Neural crest cell (in vitro differentiated cells): Measurements from ENCODE around the gene IQCN. TPM values are rescaled to one million over a fixed set of nuclear protein-coding genes. Genes with fewer than 3 reads are reported as not detected.
A peak's percentile ranks its signal among the peaks of the same experiment; 100 is the strongest.

Experiments used
- DNase-seq: peaks from one replicate; pipeline ENCODE4 v3.0.0; 2021; ENCODE audit warnings: low read depth, mixed read lengths, low spot score
- H3K27ac Mint-ChIP-seq: one replicate; pipeline ENCODE4 v1.8.0; 2021; ENCODE audit warnings: mild to moderate bottlenecking, mixed read lengths; ENCODE audit not compliant: unreplicated experiment
- H3K27me3 Mint-ChIP-seq: 2 replicates; pipeline ENCODE4 v1.8.0; 2021; ENCODE audit warnings: low read depth, mild to moderate bottlenecking, mixed read lengths
- H3K36me3 Mint-ChIP-seq: 2 replicates; pipeline ENCODE4 v1.8.0; 2021; ENCODE audit warnings: low read depth, mild to moderate bottlenecking, mixed read lengths
- H3K4me1 Mint-ChIP-seq: 2 replicates; pipeline ENCODE4 v1.8.0; 2021; ENCODE audit warnings: mixed read lengths
- H3K4me3 Mint-ChIP-seq: one replicate; pipeline ENCODE4 v1.8.0; 2021; ENCODE audit warnings: mild to moderate bottlenecking, mixed read lengths
- H3K9me3 Mint-ChIP-seq: 2 replicates; pipeline ENCODE4 v1.8.0; 2021; ENCODE audit warnings: mixed read lengths
- CTCF ChIP-seq: fragments of 200-600 bp; sonication (generic); conservative IDR thresholded peaks from 2 replicates; pipeline ENCODE4 v1.5.0; 2021; ENCODE audit warnings: antibody characterized with exemption, mild to moderate bottlenecking
- total RNA-seq: library from RNA; stranded (reverse); gene quantifications from 2 replicates; pipeline ENCODE4 v1.2.1, GENCODE V29; 2021

Gene IQCN
- total RNA-seq, 1 donor from 2014 or later = 2.2 TPM

- Mint-ChIP-seq H3K27me3 (peaks cover 3% of the 10 kb centered on the region), H3K4me3 (peak overlapping the region; percentile 91), H3K27ac (no peak overlapping the region), H3K9me3 (no peaks in the 10 kb centered on the region), H3K36me3 (no peaks in the 10 kb centered on the region), H3K4me1 (peaks cover 29% of the 10 kb centered on the region)
- TF ChIP-seq CTCF = no peak
- DNase-seq = peak; percentile 24
Observed at GRCh38 chr19:18292462-18292809, 18.2 kb upstream of the IQCN start.

DNA sequence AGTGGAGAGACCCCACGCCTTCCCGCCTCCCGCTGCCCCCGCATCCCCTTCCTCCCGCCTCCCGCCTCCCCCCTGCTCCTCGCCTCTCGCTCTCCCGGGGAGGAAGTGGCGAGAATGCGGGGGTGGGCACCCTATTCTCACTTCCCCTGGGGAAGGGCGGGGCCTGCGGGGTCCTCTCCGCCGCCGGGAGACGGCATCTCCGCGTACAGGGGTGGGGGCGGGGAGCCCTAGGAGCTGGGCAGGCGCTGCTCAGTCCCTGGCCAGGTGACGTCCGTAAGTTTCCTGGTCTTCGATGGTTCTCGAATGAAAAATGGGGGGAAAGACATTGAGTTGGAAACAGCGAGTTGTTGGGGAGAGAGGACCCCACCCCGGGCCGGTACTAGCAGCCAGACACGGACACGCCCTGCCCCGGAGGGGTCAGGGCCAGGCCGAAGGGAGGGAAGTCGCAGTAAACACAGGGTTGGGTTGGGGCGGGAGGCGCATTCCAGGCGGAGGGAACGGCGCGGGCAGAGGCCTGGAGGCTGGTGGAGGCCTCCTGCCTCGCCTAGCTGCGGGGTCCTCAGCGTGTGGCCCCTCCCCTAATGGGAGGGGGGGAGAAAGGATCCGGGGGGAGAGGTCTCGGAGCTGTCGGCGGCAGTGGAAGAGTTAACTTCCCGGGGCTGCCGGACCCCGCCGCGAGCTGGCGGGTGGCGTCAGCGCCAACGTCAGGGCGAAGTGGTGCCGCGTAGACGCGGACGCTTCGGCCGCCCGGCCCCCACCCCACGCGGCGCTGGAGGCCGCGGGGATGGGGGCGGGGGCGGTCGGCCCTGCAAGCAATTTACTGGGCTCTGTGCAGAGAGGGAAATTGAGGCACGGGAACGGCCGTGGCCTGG is 17.6 kb upstream of the IQCN start:
- H3K27me3 Mint-ChIP-seq = peaks cover 3% of the 10 kb centered on the region
- H3K4me1 Mint-ChIP-seq = peaks cover 27% of the 10 kb centered on the region
- H3K9me3 Mint-ChIP-seq = no peaks in the 10 kb centered on the region
- no peak for TF ChIP-seq CTCF
- peak; percentile 49 for DNase-seq
- H3K27ac Mint-ChIP-seq = peak overlapping the region; percentile 88
- H3K36me3 Mint-ChIP-seq = no peaks in the 10 kb centered on the region
- H3K4me3 Mint-ChIP-seq = peak overlapping the region; percentile 91

GRCh38 chr19:18291019-18291524 is 16.8 kb upstream of the IQCN start:
- H3K4me3 Mint-ChIP-seq = peak overlapping the region; percentile 83
- H3K9me3 Mint-ChIP-seq = no peaks in the 10 kb centered on the region
- DNase-seq = no peak
- no peaks in the 10 kb centered on the region for H3K36me3 Mint-ChIP-seq
- peaks cover 32% of the 10 kb centered on the region for H3K4me1 Mint-ChIP-seq
- TF ChIP-seq CTCF = no peak
- peaks cover 3% of the 10 kb centered on the region for H3K27me3 Mint-ChIP-seq
- no peak overlapping the region for H3K27ac Mint-ChIP-seq

- H3K27ac Mint-ChIP-seq = no peak overlapping the region
- H3K36me3 Mint-ChIP-seq = no peaks in the 10 kb centered on the region
- DNase-seq = no peak
Observed at GRCh38 chr19:18290302-18291018, 16.2 kb upstream of the IQCN start.

More at GRCh38 chr19:18290302-18291018, 16.2 kb upstream of the IQCN start:
- Mint-ChIP-seq H3K9me3 (no peaks in the 10 kb centered on the region), H3K4me3 (peak overlapping the region; percentile 83), H3K4me1 (peaks cover 32% of the 10 kb centered on the region), H3K27me3 (peaks cover 3% of the 10 kb centered on the region)
- TF ChIP-seq CTCF = no peak
